Measurements from ENCODE around the gene ZNF668. TPM values are rescaled to one million over a fixed set of nuclear protein-coding genes. Genes with fewer than 3 reads are reported as not detected.

The ZNF668 gene
- total and polyA plus RNA-seq, 2 of the 13 experiments (the other 11 are each of a cell fraction or from before 2014, with no cell fraction given), result 3.8 to 9.8 TPM

DNA sequence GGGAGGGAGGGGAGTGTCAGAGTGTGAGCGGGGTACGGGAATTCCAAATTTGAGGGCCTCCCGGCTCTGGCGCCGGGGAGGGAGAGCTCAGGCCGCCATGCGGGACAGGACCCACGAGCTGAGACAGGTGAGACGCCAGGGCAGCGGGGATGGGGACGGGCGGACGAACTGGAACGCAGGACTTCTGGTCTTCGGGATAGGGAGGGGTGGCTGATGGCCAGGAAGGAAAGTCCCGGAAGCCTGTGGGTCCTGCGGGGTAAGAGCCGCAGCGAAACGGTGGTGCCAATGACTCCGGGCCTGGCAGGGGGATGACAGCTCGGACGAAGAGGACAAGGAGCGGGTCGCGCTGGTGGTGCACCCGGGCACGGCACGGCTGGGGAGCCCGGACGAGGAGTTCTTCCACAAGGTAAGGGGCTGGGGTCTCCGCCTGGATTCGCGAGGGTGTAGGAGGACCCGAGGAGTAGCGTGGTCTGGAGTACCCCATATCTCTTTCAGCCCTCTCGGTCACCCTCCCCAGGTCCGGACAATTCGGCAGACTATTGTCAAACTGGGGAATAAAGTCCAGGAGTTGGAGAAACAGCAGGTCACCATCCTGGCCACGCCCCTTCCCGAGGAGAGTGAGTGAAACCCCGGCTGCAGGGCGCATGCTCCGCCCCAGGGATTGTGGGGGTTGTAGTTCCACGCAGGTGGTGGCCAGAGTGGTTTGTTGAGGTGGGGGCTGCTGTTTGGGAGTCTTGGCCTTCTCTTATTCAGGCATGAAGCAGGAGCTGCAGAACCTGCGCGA, 40.1 kb downstream of the ZNF668 start (continued):
- TF ChIP-seq, protein P1, sequence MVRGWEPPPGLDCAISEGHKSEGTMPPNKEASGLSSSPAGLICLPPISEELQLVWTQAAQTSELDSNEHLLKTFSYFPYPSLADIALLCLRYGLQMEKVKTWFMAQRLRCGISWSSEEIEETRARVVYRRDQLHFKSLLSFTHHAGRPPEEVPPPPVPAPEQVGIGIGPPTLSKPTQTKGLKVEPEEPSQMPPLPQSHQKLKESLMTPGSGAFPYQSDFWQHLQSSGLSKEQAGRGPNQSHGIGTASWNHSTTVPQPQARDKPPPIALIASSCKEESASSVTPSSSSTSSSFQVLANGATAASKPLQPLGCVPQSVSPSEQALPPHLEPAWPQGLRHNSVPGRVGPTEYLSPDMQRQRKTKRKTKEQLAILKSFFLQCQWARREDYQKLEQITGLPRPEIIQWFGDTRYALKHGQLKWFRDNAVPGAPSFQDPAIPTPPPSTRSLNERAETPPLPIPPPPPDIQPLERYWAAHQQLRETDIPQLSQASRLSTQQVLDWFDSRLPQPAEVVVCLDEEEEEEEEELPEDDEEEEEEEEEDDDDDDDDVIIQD (CRISPR knock-in tag; IDR thresholded peaks at IDR 0.05; ENCODE audit: low read depth), result peak; percentile 26; the same call in 1 of the 2 replicates
- TF ChIP-seq GMEB1 (CRISPR knock-in tag; IDR thresholded peaks at IDR 0.05; ENCODE audit: borderline replicate concordance) (peak; percentile 49; the same call in 1 of the 2 replicates), KMT2B (CRISPR knock-in tag; IDR thresholded peaks at IDR 0.05) (0 out of 2 replicates have a peak, but pooled peaks have one; percentile 21), NR2F1 (CRISPR knock-in tag; IDR thresholded peaks at IDR 0.05) (no peak), KDM2A (CRISPR knock-in tag; IDR thresholded peaks at IDR 0.05; ENCODE audit: borderline replicate concordance, low read depth) (no peak; the same call in 1 of the 2 replicates), POLR2AphosphoS2 (IDR thresholded peaks at IDR 0.05; ENCODE audit: low read depth, low read length) (0 out of 2 replicates have a peak, but pooled peaks have one; percentile 49), PTBP1 (IDR thresholded peaks at IDR 0.05; ENCODE audit: low read depth, low read length, poor library complexity, severe bottlenecking) (no peak), IRF9 (CRISPR knock-in tag; IDR thresholded peaks at IDR 0.05; ENCODE audit: borderline replicate concordance) (no peak), ZFP1 (CRISPR knock-in tag; IDR thresholded peaks at IDR 0.05) (no peak), ZNF33B (CRISPR knock-in tag; IDR thresholded peaks at IDR 0.05) (no peak), ZFP36L2 (CRISPR knock-in tag; IDR thresholded peaks at IDR 0.05) (no peak), PCBP2 (optimal IDR thresholded peaks at IDR 0.05; ENCODE audit: low read depth, low read length, poor library complexity, severe bottlenecking) (no peak), HDAC6 (IDR thresholded peaks at IDR 0.05; ENCODE audit: low read depth, low read length) (no peak), ZIK1 (CRISPR knock-in tag; IDR thresholded peaks at IDR 0.05; ENCODE audit: borderline replicate concordance, low read depth) (peak; percentile 68; the same call in 1 of the 2 replicates), ZSCAN22 (CRISPR knock-in tag; IDR thresholded peaks at IDR 0.05) (no peak), SAFB2 (CRISPR knock-in tag; IDR thresholded peaks at IDR 0.05; ENCODE audit: borderline replicate concordance, low read depth) (no peak), HDAC1 (CRISPR knock-in tag; IDR thresholded peaks at IDR 0.05) (peak; percentile 74; the same call in 1 of the 2 replicates), MAF1 (CRISPR knock-in tag; IDR thresholded peaks at IDR 0.05; ENCODE audit: borderline replicate concordance) (no peak), SMARCC2 (IDR thresholded peaks at IDR 0.05) (no peak)
- TF ChIP-seq, protein P2, sequence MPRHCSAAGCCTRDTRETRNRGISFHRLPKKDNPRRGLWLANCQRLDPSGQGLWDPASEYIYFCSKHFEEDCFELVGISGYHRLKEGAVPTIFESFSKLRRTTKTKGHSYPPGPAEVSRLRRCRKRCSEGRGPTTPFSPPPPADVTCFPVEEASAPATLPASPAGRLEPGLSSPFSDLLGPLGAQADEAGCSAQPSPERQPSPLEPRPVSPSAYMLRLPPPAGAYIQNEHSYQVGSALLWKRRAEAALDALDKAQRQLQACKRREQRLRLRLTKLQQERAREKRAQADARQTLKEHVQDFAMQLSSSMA (CRISPR knock-in tag; IDR thresholded peaks at IDR 0.05), result 0 out of 2 replicates have a peak, but pooled peaks have one; percentile 2

Data from HepG2 (cell line).